H54 (cell line): ENCODE measurements around the gene P2RY11.

ENCODE experiments used
- DNase-seq: peaks from one replicate; pipeline ENCODE4 v3.0.0; 2011; ENCODE audit warnings: low spot score, mixed read lengths; ENCODE audit not compliant: insufficient read length
- FAIRE-seq: peaks from 3 replicates; lab custom pipeline; 2011; peaks lifted over from hg19 to GRCh38; lab: Jason Lieb, UNC
- POLR2A ChIP-seq: IDR thresholded peaks from 2 replicates; pipeline ENCODE4 v1.6.1; 2011; ENCODE audit warnings: low read depth, mild to moderate bottlenecking, low read length

The P2RY11 gene

GRCh38 chr19:10087296-10088061 is 24.0 kb upstream of the P2RY11 start:
- FAIRE-seq (no peak), DNase-seq (no peak)
- no peak for TF ChIP-seq POLR2A

- no peak for TF ChIP-seq POLR2A
- no peak for FAIRE-seq
These were observed 22.4 kb upstream of the P2RY11 start for GRCh38 chr19:10088949-10089554.

GRCh38 chr19:10089801-10090375 is 21.6 kb upstream of the P2RY11 start:
- DNase-seq = no peak
- no peak for FAIRE-seq
- TF ChIP-seq POLR2A = no peak

More at GRCh38 chr19:10088949-10089554, 22.4 kb upstream of the P2RY11 start:
- no peak for DNase-seq

DNA sequence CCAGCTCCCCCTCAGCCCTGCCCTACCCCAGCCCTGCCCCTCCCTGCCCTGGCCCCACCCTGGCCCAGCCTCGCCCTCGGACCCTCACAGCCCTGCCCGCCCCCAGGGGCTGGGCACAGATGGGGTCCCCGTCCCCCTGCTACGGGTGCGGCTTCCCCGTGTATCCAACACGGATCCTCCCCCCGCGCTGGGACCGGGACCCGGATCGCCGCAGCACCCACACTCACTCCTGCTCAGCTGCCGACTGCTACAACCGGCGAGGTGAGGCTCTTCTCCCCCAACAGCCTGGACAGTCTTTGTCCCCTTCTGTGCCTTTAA is 20.2 kb upstream of the P2RY11 start:
- DNase-seq = no peak

GRCh38 chr19:10091895-10092641 is 19.4 kb upstream of the P2RY11 start:
- TF ChIP-seq POLR2A = no peak
- no peak for FAIRE-seq

More for the DNA sequence above, 20.2 kb upstream of the P2RY11 start:
- TF ChIP-seq POLR2A = no peak
- FAIRE-seq = no peak

DNA sequence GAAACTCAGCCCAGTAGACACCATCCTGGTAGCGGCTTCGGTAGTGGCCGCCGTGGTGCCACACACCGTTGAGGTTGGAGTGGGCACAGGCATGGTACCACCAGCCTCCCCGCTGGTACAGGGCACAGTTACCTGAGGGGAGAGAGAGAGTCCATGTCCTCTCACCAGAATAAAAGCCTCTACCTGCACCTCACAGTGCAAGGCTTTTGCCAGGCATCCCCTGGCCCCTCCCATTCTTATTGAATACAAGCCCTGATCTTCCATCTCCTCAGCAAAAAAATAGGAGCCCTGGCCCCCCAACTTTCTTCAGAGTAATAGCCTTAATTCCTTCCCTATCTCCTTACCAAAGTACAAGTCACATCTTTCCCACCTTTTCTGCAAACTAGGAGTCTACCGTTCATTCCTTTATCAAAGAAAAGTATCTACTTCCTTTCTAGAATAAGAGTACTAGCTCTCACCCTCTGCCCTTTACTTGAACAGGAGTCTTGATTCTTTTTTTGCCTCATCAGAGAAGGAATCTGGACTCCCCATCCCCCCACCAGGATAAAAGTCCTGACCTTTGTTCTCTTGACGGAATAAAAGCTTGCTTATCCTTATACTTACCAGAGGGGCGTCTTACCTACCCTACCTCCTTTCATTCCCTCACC is 18.7 kb upstream of the P2RY11 start:
- FAIRE-seq (no peak), DNase-seq (no peak)
- no peak for TF ChIP-seq POLR2A

More at GRCh38 chr19:10091895-10092641, 19.4 kb upstream of the P2RY11 start:
- no peak for DNase-seq

DNA sequence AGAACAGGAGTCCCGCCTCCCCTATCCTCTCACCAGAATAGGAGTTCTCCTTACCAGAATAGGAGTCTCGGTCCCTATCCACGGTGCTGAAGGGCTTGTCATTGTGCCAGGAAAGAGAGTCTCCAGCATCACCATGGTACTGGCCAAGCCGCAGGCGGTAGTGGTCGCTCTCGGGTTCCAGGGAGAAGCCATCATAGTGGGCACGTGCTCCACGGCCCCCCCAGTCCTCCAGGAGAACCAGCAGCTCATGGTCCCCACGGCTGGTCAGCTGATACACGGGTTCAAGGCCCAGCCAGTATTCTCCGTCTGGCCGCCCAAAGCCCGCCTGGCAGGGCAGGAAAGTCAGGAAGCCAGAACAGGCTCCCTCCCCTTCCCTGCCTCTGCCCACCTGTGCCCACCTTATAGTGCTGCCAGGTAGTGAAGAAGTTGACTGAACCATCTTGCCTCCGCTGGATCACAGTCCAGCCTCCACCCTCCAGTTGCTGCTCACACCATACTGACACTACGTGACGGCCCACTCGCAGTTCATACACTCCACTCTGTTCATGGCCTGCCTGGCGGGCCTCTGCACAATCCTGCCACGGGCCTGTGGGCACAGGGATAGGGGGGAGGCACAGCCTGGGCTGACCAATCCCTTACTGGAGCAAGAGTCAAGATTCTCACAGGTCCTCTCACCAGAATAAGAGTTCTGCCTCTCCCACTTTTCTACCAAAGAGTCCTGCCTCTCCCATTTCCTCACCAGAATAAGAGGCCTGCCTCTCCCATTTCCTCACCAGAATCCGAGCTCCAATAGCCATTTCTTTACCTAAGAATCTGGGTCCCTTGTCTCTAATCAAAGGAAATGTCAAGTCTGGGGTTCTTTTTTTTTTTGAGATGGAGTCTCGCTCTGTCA is 18.0 kb upstream of the P2RY11 start:
- TF ChIP-seq POLR2A = no peak
- FAIRE-seq (no peak), DNase-seq (no peak)

GRCh38 chr19:10095622-10095947 is 15.9 kb upstream of the P2RY11 start:
- DNase-seq (no peak), FAIRE-seq (no peak)
- no peak for TF ChIP-seq POLR2A

DNA sequence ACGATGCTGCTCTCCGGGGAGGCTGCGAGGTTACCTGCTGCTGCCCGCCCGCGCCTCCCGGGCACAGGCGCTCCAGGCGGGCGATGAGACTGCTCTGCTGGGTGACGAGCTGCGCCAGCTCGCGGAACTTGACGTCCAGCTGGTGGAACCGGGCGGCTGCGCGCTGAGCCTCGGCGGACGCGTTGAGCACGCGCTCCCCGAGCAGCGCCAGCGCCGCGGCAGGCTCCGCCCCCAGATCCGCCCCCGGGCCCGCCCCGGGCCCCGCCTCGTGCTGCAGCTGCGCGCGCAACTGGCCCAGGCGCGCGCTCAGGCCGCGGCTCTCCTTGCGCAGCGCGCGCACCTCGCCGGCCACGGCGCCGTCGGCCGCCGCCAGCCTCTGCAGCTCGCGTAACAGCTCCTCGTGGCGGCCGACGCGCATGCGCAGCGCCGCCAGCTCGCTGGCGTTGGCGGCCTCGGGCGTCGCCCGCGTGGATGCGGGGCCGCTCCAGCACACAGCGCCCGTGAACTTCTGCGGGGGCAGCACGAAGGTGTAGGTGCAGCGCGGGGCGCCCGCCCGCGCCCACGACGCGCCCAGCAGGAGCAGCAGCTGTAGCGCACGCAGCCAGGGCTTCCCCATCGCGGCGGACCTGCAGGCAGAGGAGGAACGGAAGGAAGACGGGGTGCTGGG is 15.4 kb upstream of the P2RY11 start:
- FAIRE-seq = no peak
- peak; percentile 96 for DNase-seq
- peak; percentile 89 for TF ChIP-seq POLR2A

- no peak for TF ChIP-seq POLR2A
- DNase-seq = no peak
- FAIRE-seq = no peak
These were observed 14.9 kb upstream of the P2RY11 start for GRCh38 chr19:10096615-10096963.

DNA sequence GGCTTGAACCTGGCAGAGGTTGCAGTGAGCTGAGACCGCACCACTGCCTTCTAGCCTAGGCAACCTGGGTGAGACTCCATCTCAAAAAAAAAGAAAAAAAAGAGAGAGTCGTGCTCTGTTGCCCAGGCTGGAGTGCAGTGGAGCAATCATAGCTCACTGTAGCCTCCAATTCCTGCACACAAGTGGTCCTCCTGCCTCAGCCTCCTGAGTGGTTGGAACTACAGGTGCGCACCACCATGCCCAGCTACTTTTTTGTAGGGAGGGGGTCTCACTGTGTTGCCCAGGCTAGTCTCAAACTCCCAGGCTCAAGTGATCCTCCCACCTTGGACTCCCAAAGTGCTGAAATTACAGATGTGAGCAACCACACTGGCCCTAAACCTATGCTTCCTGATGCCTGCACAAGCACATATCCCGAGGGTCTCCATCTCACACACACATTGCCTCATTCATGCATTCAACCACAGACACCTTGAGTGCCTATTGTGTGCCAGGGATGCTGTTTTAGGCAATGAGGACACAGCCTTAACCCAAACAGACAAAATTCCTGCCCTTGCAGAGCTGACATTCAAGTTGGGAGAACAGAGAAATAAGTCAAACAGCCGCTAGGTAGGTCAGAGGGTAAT is 11.2 kb upstream of the P2RY11 start:
- no peak for DNase-seq
- TF ChIP-seq POLR2A = no peak
- FAIRE-seq = no peak

DNA sequence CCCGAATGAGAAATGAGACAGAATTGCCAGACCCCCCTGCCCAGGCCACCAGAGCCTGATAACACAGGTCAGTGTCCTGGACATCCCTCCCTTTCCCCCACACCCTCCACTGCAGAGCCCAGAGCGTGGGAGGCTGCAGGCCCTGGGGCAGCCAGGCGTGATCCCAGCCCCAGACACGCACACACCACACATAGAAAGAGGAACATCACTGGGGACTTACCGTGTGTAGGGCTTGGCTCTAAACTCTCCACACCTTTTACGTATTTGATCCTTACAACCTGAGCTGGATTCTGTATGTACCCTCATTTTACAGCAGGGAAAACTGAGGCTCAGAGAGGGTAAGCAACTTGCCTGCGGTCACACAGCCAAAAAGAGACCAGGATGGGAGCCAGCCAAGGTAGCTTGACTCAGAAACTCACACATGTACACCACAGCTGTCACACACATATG is 8.7 kb upstream of the P2RY11 start:
- no peak for FAIRE-seq
- TF ChIP-seq POLR2A = no peak
- DNase-seq = no peak
